K562 (cell line): Measurements from ENCODE around the gene PSAP. TPM values are rescaled to one million over a fixed set of nuclear protein-coding genes. Genes with fewer than 3 reads are reported as not detected.

Source experiments
- ATAC-seq: fragments of 200-7000 bp; cut with Tn5 transposase; 3 replicates; pipeline ENCODE4 v1.9.1; 2020; ENCODE audit warnings: moderate library complexity
- BruUV-seq: library from RNA; stranded (reverse); fragments of 400-500 nt; replicated peaks from 2 replicates; lab custom pipeline; 2021; lab: Mats Ljungman, UMichigan
- CTCF ChIA-PET: fragments of 300-600 bp; formaldehyde crosslinking; extraction: SDS; loops from one replicate; lab custom pipeline; 2021; ENCODE audit warnings: low intra/inter-chr PET ratio; lab: Yijun Ruan, JAX
- POLR2A ChIA-PET: fragments of 300-600, 350-650 bp; sonication (Branson Sonifier 250); formaldehyde crosslinking; extraction: SDS; loops from one replicate; lab custom pipeline; 2021; ENCODE audit warnings: antibody characterized with exemption, inconsistent platforms; lab: Yijun Ruan, JAX
- DNase-seq, 4 experiments: peaks; one replicate each; pipeline versions ENCODE4 v3.0.0 to v3.0.0-alpha.2; 2011 to 2018; ENCODE audit warnings: low spot score in 3 of 4, mixed read lengths in 3 of 4; ENCODE audit errors: extremely low read depth in 1 of 4
- FAIRE-seq: peaks from 2 replicates; lab custom pipeline; 2011; peaks lifted over from hg19 to GRCh38; lab: Jason Lieb, UNC
- H2AFZ ChIP-seq: 2 replicates; pipeline ENCODE4 v1.6.0; 2011; ENCODE audit warnings: low read depth, low read length, control low read depth, inconsistent platforms
- H3K27ac ChIP-seq: fragments of 200-600 bp; 3 replicates; pipeline ENCODE4 v1.8.0; 2011; ENCODE audit warnings: low read depth, mild to moderate bottlenecking, control low read depth, inconsistent platforms, low read length, moderate library complexity, mixed read lengths; ENCODE audit errors: extremely low read depth
- H3K27me3 ChIP-seq, 2 experiments: fragments of 300-600 bp in 1 of 2; 2 replicates in 1 of 2; 3 replicates in 1 of 2; pipeline versions ENCODE4 v1.6.0 to v1.8.0; 2011; ENCODE audit warnings: inconsistent platforms in 2 of 2, low read length in 2 of 2, mild to moderate bottlenecking in 1 of 2, mixed read lengths in 1 of 2, moderate library complexity in 1 of 2; ENCODE audit not compliant: control insufficient read depth in 2 of 2, insufficient read depth in 2 of 2
- H3K36me3 ChIP-seq: fragments of 300-600 bp; 3 replicates; pipeline ENCODE4 v1.8.0; 2011; ENCODE audit warnings: mild to moderate bottlenecking, low read length, inconsistent platforms; ENCODE audit not compliant: control insufficient read depth, insufficient read depth
- H3K4me1 ChIP-seq, 2 experiments: fragments of 200-600 bp in 1 of 2; replicated peaks in 1 of 2; 2 replicates in 1 of 2; 3 replicates in 1 of 2; pipeline versions ENCODE4 v1.5.1 to v1.8.0; 2011; ENCODE audit warnings: inconsistent platforms in 2 of 2, low read length in 2 of 2, mild to moderate bottlenecking in 1 of 2, mixed read lengths in 1 of 2, moderate library complexity in 1 of 2; ENCODE audit not compliant: control insufficient read depth in 2 of 2, insufficient read depth in 2 of 2
- H3K4me2 ChIP-seq: 2 replicates; pipeline ENCODE4 v1.6.1; 2011; ENCODE audit warnings: low read length, control low read depth, inconsistent platforms, mixed read lengths; ENCODE audit not compliant: insufficient read depth
- H3K4me3 ChIP-seq: fragments of 200-600 bp; sonication (generic), shearing (Covaris generic); 2 replicates; pipeline ENCODE4 v1.5.1; 2016; ENCODE audit warnings: control low read depth, inconsistent platforms
- H3K79me2 ChIP-seq: fragments of 200-600 bp; 3 replicates; pipeline ENCODE4 v1.8.0; 2011; ENCODE audit warnings: low read length, inconsistent platforms; ENCODE audit not compliant: control insufficient read depth, insufficient read depth
- H3K9ac ChIP-seq, 2 experiments: 2 replicates each; pipeline versions ENCODE4 v1.6.0 to v1.6.1; 2011; ENCODE audit warnings: low read depth in 2 of 2, low read length in 2 of 2, control low read depth in 1 of 2, inconsistent platforms in 1 of 2, mild to moderate bottlenecking in 1 of 2, mixed read lengths in 1 of 2; ENCODE audit not compliant: insufficient read depth in 1 of 2
- H3K9me1 ChIP-seq: one replicate; pipeline ENCODE4 v1.6.0; 2011; ENCODE audit warnings: inconsistent platforms, mild to moderate bottlenecking, low read length, moderate library complexity; ENCODE audit not compliant: control insufficient read depth, insufficient read depth
- H3K9me3 ChIP-seq: replicated peaks from 2 replicates; pipeline ENCODE4 v1.5.1; 2011; ENCODE audit warnings: low read depth, low read length, inconsistent platforms; ENCODE audit not compliant: control insufficient read depth, insufficient read depth
- H4K20me1 ChIP-seq: replicated peaks from 2 replicates; pipeline ENCODE4 v1.6.1; 2011; ENCODE audit warnings: low read length, inconsistent platforms, mixed read lengths; ENCODE audit not compliant: control insufficient read depth, insufficient read depth
- DMBX1 ChIP-seq: fragments of 250-450 bp; sonication (Bioruptor Pico); IDR thresholded peaks from 2 replicates; pipeline ENCODE4 v1.8.0; 2022; ENCODE audit warnings: inconsistent platforms, mild to moderate bottlenecking, moderate library complexity, borderline replicate concordance
- E4F1 ChIP-seq: fragments of 250-450 bp; sonication (Bioruptor Pico); IDR thresholded peaks from 2 replicates; pipeline ENCODE4 v1.5.0; 2021; ENCODE audit warnings: mild to moderate bottlenecking, borderline replicate concordance
- ELF4 ChIP-seq: fragments of 450-650 bp; formaldehyde crosslinking; IDR thresholded peaks from 2 replicates; pipeline ENCODE4 v1.4.0; 2022; ENCODE audit warnings: missing genetic modification characterization
- MTA1 ChIP-seq: fragments of 450-650 bp; IDR thresholded peaks from 2 replicates; pipeline ENCODE4 v1.6.1; 2017; ENCODE audit warnings: borderline replicate concordance
- RAD51 ChIP-seq: fragments of 450-650 bp; IDR thresholded peaks from 2 replicates; pipeline ENCODE4 v1.7.1; 2016; ENCODE audit warnings: low read depth, mild to moderate bottlenecking, borderline replicate concordance
- TEAD4 ChIP-seq, 2 experiments: sonication (generic) in 1 of 2; formaldehyde crosslinking in 1 of 2; IDR thresholded peaks; 2 replicates each; pipeline versions ENCODE4 v1.6.1 to v1.8.0; 2012 to 2022; ENCODE audit warnings: borderline replicate concordance in 1 of 2, inconsistent platforms in 1 of 2, low read length in 1 of 2, mild to moderate bottlenecking in 1 of 2, missing genetic modification reagents in 1 of 2
- ZC3H8 ChIP-seq: fragments of 450-650 bp; IDR thresholded peaks from 2 replicates; pipeline ENCODE4 v1.6.1; 2017
- ZNF507 ChIP-seq: conservative IDR thresholded peaks from 2 replicates; pipeline ENCODE4 v1.6.1; 2017; ENCODE audit warnings: missing genetic modification characterization, missing compliant biosample characterization
- WGBS: fragments of 100-300 bp; shearing (Covaris generic); methylation state at CpG from one replicate; pipeline ENCODE4 v1.1.6; 2016; ENCODE audit warnings: low coverage, mixed read lengths; ENCODE audit not compliant: insufficient coverage; ENCODE audit errors: missing lambda C conversion rate; 5-methylcytosine and 5-hydroxymethylcytosine counted together
- in situ Hi-C: fragments of 300-500 bp; cut with MboI; formaldehyde crosslinking; loops from 4 replicates; pipeline ENCODE4 v1.15.0; 2018; ENCODE audit warnings: inconsistent platforms, mixed read lengths
- intact Hi-C: fragments of 100-400 bp; cut with micrococcal nuclease; formaldehyde crosslinking; loops from 2 replicates; pipeline ENCODE4 v1.14.2; 2022
- polyA plus RNA-seq, 8 experiments: library from polyadenylated mRNA; depleted of rRNA in 4 of 8; stranded (reverse) in 5 of 8; unstranded in 3 of 8; fragments of >200 nt; fragmentation: Nextera tagmentation in 2 of 8; fragmentation: Illumina TruSeq in 1 of 8; extraction: Ambion mirVana in 2 of 8; extraction: Trizol in 1 of 8; gene quantifications; 2 replicates each; pipeline versions ENCODE4 v1.2.1 to v1.2.3, GENCODE V29; 2011 to 2014; ENCODE audit warnings: inconsistent platforms in 1 of 8, missing spikeins in 1 of 8
- total RNA-seq, 7 experiments: library from RNA; depleted of rRNA in 6 of 7; stranded (reverse); fragments of >200 nt in 6 of 7; fragmentation: Illumina TruSeq in 2 of 7; extraction: Trizol in 2 of 7; gene quantifications; 2 replicates each; pipeline versions ENCODE4 v1.2.1 to v1.2.3, GENCODE V29; 2011 to 2021; ENCODE audit warnings: low replicate concordance in 1 of 7

PSAP gene
- total and polyA plus RNA-seq, 9 of the 15 experiments (the other 6 are each of a cell fraction or from before 2014, with no cell fraction given) = 245 to 700 (median 429) TPM

- no peak overlapping the region for H3K4me2 ChIP-seq
- H3K9me3 ChIP-seq = no peaks in the 10 kb centered on the region
- H3K4me3 ChIP-seq = no peak overlapping the region
- H3K9ac ChIP-seq = peak overlapping the region in 1 of 2 experiments; percentile 26; a peak in 1 of 4 replicates
- intact Hi-C loops = no loop called here
- BruUV-seq = no TSS peak
- no peak for TF ChIP-seq MTA1
- TF ChIP-seq DMBX1 (CRISPR knock-in tag) = no peak
- no peak for TF ChIP-seq ZNF507
- no peak for TF ChIP-seq RAD51
- TF ChIP-seq TEAD4 (IDR thresholded peaks at IDR 0.05; ENCODE audit: low read length) = no peak
- no peak for TF ChIP-seq TEAD4 (CRISPR knock-in tag; IDR thresholded peaks at IDR 0.05; ENCODE audit: borderline replicate concordance)
- no peak for TF ChIP-seq ELF4
- TF ChIP-seq E4F1 = no peak
- TF ChIP-seq ZC3H8 = no peak
- ChIA-PET POLR2A (interaction anchor here (0.6 to 3.2 kb wide), 7 partner anchors 11 to 399 kb away, joined by 3 to 20 read pairs (median 5); partner anchors contain the start of gene PSAP), CTCF (no interaction called here)
- FAIRE-seq (no peak), DNase-seq (no peak), ATAC-seq (no peak)
- no peak overlapping the region for H3K27ac ChIP-seq
- H2AFZ ChIP-seq = no peak overlapping the region
- no peaks in the 10 kb centered on the region for H3K27me3 ChIP-seq
- H4K20me1 ChIP-seq = no peaks in the 10 kb centered on the region
- WGBS = 72% methylated on average over 4 of the region's 4 CpGs
- H3K9me1 ChIP-seq = no peaks in the 10 kb centered on the region
- no peaks in the 10 kb centered on the region for H3K36me3 ChIP-seq
- H3K4me1 ChIP-seq = peaks cover 22 to 48% of the 10 kb centered on the region in 2 experiments; a peak in 4 of 5 replicates
- in situ Hi-C loops = no loop called here
- no peaks in the 10 kb centered on the region for H3K79me2 ChIP-seq
Measured at GRCh38 chr10:71877821-71878220, 26.8 kb upstream of the PSAP start.
